ENCODE measurements around the gene FAM43A. TPM values are rescaled to one million over a fixed set of nuclear protein-coding genes. Genes with fewer than 3 reads are reported as not detected.

The FAM43A gene
- polyA plus RNA-seq, 1 donor, result 5.1 TPM

DNA sequence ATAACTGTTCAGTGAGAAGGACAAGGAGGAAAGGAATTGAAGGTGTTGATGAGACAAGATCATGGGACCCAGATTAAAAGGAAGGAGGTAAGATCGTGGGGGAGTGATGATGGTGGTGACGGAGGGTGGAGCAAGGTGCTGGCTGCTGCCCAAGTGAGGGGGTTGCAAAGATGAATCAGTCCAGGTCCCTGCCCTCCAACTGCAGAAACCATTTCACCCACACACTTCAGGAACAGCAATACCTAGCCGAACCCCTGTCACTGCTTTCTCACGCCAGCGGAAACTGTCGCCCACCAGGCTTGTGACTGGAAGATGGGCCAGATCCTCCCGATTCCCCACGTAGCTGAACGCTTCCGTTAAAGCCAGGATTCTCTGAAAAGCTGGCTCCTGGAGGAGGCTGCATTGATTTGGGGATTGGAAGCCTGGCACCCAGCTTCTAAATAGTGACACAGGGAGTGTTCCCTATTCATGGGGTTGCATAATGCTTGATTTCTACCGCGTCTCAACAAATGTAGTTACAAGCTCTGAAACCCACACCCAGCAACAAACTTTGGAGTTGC, 10.5 kb upstream of the FAM43A start:
- Histone ChIP-seq H3K9me3 (ENCODE audit: control insufficient read depth, low read depth, low read length) (no peaks in the 10 kb centered on the region), H3K36me3 (ENCODE audit: control insufficient read depth, insufficient read depth, low read length) (no peaks in the 10 kb centered on the region), H3K27ac (ENCODE audit: low read length) (no peak overlapping the region), H3K4me3 (ENCODE audit: low read length) (no peak overlapping the region), H3K4me1 (ENCODE audit: control insufficient read depth, insufficient read depth, low read length) (peaks cover 11% of the 10 kb centered on the region), H3K27me3 (ENCODE audit: control insufficient read depth, insufficient read depth, low read length) (peaks cover 9% of the 10 kb centered on the region)
- no peak for DNase-seq
- 70% methylated on average over 2 of the region's 12 CpGs for WGBS (ENCODE audit: insufficient coverage, low lambda C conversion rate)

DNA sequence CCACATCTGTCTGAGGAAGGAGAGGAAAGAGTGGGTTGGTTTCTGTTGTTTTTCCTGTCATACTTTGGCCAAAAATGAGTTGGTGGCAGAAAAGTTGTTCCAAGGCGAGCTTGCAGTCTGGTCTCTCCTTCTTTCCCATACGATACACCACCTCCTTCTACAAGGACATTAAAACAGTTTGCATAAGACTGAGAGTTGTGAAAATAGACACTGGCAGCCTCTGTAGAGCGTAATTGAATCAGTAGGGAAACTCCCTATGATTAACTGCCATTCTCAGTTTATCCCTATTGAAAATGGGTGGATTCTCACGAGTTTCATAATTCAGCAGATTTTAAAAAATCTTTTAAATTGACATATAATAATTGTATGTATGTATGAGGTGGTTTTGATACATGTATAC, 10.0 kb upstream of the FAM43A start:
- Histone ChIP-seq H3K27ac (ENCODE audit: low read length) (no peak overlapping the region), H3K4me1 (ENCODE audit: control insufficient read depth, insufficient read depth, low read length) (peaks cover 9% of the 10 kb centered on the region), H3K9me3 (ENCODE audit: control insufficient read depth, low read depth, low read length) (no peaks in the 10 kb centered on the region), H3K4me3 (ENCODE audit: low read length) (no peak overlapping the region), H3K27me3 (ENCODE audit: control insufficient read depth, insufficient read depth, low read length) (peaks cover 9% of the 10 kb centered on the region), H3K36me3 (ENCODE audit: control insufficient read depth, insufficient read depth, low read length) (no peaks in the 10 kb centered on the region)
- no peak for DNase-seq
- WGBS (ENCODE audit: insufficient coverage, low lambda C conversion rate), result 0% methylated on average over 1 of the region's 4 CpGs

DNA sequence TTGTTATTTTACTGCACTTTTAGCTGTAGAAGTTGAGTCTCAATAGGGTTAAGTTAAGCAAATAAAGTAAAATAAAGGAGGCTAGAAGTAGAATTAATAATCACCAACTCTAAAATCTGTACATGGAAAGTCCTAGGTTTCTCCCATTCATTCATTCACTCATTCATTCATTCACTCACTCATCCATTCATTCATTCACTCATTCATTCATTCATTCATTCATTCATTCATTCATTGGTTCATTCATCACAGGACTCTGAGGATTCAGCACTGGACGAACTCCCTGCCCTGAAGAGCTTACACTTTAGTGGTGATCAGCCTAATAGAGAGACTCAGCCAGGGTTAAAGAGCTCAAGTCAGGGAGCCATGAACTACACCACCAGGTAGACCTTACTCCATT, 9.2 kb upstream of the FAM43A start:
- no peaks in the 10 kb centered on the region for H3K36me3 ChIP-seq (ENCODE audit: control insufficient read depth, insufficient read depth, low read length)
- no peak overlapping the region for H3K4me3 ChIP-seq (ENCODE audit: low read length)
- no peaks in the 10 kb centered on the region for H3K9me3 ChIP-seq (ENCODE audit: control insufficient read depth, low read depth, low read length)
- no peak for DNase-seq
- H3K4me1 ChIP-seq (ENCODE audit: control insufficient read depth, insufficient read depth, low read length), result peaks cover 2% of the 10 kb centered on the region
- peaks cover 9% of the 10 kb centered on the region for H3K27me3 ChIP-seq (ENCODE audit: control insufficient read depth, insufficient read depth, low read length)
- WGBS (ENCODE audit: insufficient coverage, low lambda C conversion rate), result no CpG with 5 or more reads among the region's 1 CpG
- H3K27ac ChIP-seq (ENCODE audit: low read length), result no peak overlapping the region

DNA sequence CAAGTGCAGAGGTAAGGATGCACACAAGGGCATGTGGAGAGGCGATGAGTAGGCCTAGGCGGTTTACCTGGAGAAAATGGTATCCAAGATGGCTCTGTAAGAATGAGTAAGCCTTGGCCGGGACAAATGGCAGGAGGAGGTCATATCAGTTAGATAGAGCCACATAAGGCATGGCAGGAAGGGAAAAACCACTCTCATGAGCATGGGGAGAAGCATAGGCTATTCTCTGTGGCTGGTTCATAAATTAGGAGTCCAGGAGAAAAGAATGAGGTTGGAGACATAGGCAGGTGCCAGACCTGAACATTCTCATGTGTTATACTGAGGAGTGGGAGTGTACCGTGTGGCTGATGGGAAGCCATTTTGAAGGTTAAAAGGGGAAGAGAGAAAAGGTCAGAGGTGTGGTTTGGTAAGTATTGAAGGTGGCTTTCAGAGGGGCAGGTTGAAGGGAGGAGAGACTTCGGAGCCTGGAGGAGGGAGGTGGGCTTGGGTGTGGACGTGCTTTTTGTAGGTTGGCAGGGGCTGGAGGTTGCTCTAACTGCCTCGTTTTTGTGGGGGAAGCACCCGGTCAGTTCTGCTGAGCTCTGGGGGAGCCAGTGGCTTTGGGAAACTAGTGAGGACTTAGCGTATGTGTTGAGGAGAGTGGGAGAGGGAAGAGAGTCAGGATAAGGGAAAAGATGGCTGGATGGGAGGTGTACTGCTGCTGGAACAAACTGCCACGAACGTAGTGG, 4.6 kb upstream of the FAM43A start:
- DNase-seq, result no peak
- no peaks in the 10 kb centered on the region for H3K36me3 ChIP-seq (ENCODE audit: control insufficient read depth, insufficient read depth, low read length)
- H3K27me3 ChIP-seq (ENCODE audit: control insufficient read depth, insufficient read depth, low read length), result peaks cover 20% of the 10 kb centered on the region
- 92% methylated on average over 3 of the region's 11 CpGs for WGBS (ENCODE audit: insufficient coverage, low lambda C conversion rate)
- peaks cover 10% of the 10 kb centered on the region for H3K4me1 ChIP-seq (ENCODE audit: control insufficient read depth, insufficient read depth, low read length)
- peaks cover 4% of the 10 kb centered on the region for H3K9me3 ChIP-seq (ENCODE audit: control insufficient read depth, low read depth, low read length)
- H3K4me3 ChIP-seq (ENCODE audit: low read length), result no peak overlapping the region
- no peak overlapping the region for H3K27ac ChIP-seq (ENCODE audit: low read length)

DNA sequence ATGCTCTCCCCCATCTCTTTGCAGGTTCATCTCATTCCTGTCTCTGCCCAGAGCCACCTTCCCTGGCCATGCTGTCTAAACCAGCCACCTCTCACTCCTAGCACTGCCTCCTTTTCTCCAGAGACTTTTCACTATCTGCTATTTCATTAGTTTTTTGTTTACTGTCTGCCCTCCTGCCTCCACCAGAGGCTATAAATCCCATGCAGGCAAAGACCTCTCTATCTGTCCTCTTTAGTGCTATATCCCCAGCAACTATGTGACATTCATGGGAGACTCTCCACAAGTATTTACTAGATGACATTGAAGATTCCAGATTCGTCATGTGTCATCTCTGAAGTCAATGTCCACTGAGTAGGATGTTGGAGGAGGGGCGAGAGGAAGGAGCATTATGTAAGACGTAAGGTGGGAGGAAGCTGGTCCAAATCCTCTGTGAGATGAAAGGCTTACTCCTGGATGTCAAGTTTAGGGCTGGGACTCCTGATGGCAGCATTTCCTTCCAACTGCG, 3.4 kb upstream of the FAM43A start:
- Histone ChIP-seq H3K4me1 (ENCODE audit: control insufficient read depth, insufficient read depth, low read length) (peaks cover 14% of the 10 kb centered on the region), H3K27ac (ENCODE audit: low read length) (peak overlapping the region; percentile 36), H3K36me3 (ENCODE audit: control insufficient read depth, insufficient read depth, low read length) (no peaks in the 10 kb centered on the region), H3K9me3 (ENCODE audit: control insufficient read depth, low read depth, low read length) (peaks cover 9% of the 10 kb centered on the region), H3K4me3 (ENCODE audit: low read length) (no peak overlapping the region), H3K27me3 (ENCODE audit: control insufficient read depth, insufficient read depth, low read length) (peaks cover 31% of the 10 kb centered on the region)
- DNase-seq, result no peak
- no CpG with 5 or more reads among the region's 4 CpGs for WGBS (ENCODE audit: insufficient coverage, low lambda C conversion rate)

DNA sequence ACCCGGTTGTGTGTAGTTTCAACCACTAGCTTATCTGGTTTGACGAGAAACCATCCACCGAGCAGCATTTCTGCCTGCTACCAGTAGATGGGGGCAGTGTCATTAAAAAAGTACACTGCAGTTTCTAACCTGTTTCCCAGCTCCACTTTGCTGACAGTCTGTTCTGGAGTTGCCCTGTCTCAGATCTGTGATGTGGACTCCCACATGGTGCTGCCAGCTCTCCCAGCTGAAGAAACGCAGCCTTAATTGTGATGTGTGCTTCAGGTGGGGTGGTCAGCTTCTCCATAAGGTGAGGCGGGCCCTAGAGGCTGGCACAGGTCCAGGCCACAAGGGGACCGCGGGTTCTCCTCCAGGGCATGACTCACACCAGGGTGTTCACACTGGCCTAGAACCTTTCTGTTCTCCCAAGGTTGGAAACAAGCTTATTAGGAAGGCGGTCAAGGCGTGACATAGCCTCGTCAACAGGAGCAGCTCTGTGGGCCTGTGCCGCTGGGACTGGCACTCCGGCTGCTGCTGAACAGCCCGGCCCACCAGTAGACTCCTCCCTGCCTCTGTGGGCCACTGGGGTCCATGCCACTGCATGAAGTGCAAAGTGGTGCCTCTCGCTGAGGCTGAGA, 2.9 kb upstream of the FAM43A start:
- peaks cover 17% of the 10 kb centered on the region for H3K4me1 ChIP-seq (ENCODE audit: control insufficient read depth, insufficient read depth, low read length)
- H3K4me3 ChIP-seq (ENCODE audit: low read length), result no peak overlapping the region
- no peaks in the 10 kb centered on the region for H3K36me3 ChIP-seq (ENCODE audit: control insufficient read depth, insufficient read depth, low read length)
- no CpG with 5 or more reads among the region's 14 CpGs for WGBS (ENCODE audit: insufficient coverage, low lambda C conversion rate)
- peak; percentile 79 to 88 for DNase-seq
- peaks cover 10% of the 10 kb centered on the region for H3K9me3 ChIP-seq (ENCODE audit: control insufficient read depth, low read depth, low read length)
- peak overlapping the region; percentile 36 for H3K27ac ChIP-seq (ENCODE audit: low read length)
- H3K27me3 ChIP-seq (ENCODE audit: control insufficient read depth, insufficient read depth, low read length), result peaks cover 36% of the 10 kb centered on the region

DNA sequence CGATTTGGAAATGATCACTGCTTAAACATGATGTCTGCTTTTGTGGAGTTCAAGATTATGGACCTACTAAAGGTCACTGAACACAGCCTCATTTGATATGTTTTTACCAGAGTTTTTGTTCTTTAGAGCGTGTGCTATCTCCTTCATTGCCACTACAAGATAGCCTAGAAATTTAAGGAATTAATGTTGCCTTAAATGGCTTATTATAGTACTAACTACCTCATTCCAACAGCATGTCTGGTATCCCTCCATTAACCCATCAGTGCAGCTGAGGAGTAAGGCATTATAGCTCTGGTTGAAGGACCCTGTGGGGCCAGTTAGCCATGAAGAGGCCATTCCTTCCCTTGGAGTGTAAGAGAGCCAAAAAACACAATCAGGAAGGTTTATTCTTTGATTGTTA, 2.3 kb upstream of the FAM43A start:
- no peak overlapping the region for H3K4me3 ChIP-seq (ENCODE audit: low read length)
- WGBS (ENCODE audit: insufficient coverage, low lambda C conversion rate), result no CpG with 5 or more reads among the region's 2 CpGs
- DNase-seq, result no peak
- H3K27me3 ChIP-seq (ENCODE audit: control insufficient read depth, insufficient read depth, low read length), result peaks cover 39% of the 10 kb centered on the region
- no peak overlapping the region for H3K27ac ChIP-seq (ENCODE audit: low read length)
- peaks cover 17% of the 10 kb centered on the region for H3K4me1 ChIP-seq (ENCODE audit: control insufficient read depth, insufficient read depth, low read length)
- no peaks in the 10 kb centered on the region for H3K36me3 ChIP-seq (ENCODE audit: control insufficient read depth, insufficient read depth, low read length)
- H3K9me3 ChIP-seq (ENCODE audit: control insufficient read depth, low read depth, low read length), result peaks cover 10% of the 10 kb centered on the region

DNA sequence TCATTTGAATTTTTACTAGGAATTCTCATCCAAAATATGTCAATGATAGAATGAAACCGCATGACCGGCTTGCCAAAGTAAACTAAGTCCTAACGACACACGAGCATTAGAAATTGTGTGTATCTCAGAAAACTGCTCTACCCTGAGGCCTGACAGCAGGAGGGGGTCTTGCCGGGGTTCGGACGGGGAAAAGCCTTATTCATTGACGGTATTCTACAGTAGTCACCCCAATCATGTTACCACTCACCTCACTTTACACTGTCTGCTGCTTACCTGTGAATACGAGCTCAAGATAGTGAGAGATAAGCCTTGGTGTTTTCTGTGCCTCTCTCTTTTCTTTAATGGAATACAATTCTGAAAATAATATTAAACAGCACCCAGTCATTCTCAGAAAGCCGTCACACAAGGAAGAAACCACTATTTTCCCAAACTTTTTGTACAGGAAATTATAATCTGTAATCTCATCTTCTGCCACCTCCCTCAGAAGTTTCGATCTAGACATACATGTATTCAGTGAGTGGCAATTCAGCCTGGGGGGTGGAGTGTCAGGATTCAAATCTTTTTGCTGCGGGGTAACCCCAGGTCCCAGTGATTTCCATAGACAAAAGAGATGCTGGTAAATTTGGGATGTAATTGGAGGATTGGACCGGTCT, 492 bp upstream of the FAM43A start:
- no peak for DNase-seq
- 37% methylated on average over 2 of the region's 13 CpGs for WGBS (ENCODE audit: insufficient coverage, low lambda C conversion rate)
- H3K27ac ChIP-seq (ENCODE audit: low read length), result no peak overlapping the region
- no peaks in the 10 kb centered on the region for H3K36me3 ChIP-seq (ENCODE audit: control insufficient read depth, insufficient read depth, low read length)
- peaks cover 39% of the 10 kb centered on the region for H3K27me3 ChIP-seq (ENCODE audit: control insufficient read depth, insufficient read depth, low read length)
- H3K9me3 ChIP-seq (ENCODE audit: control insufficient read depth, low read depth, low read length), result peaks cover 10% of the 10 kb centered on the region
- H3K4me1 ChIP-seq (ENCODE audit: control insufficient read depth, insufficient read depth, low read length), result peaks cover 17% of the 10 kb centered on the region
- peak overlapping the region; percentile 55 for H3K4me3 ChIP-seq (ENCODE audit: low read length)

DNA sequence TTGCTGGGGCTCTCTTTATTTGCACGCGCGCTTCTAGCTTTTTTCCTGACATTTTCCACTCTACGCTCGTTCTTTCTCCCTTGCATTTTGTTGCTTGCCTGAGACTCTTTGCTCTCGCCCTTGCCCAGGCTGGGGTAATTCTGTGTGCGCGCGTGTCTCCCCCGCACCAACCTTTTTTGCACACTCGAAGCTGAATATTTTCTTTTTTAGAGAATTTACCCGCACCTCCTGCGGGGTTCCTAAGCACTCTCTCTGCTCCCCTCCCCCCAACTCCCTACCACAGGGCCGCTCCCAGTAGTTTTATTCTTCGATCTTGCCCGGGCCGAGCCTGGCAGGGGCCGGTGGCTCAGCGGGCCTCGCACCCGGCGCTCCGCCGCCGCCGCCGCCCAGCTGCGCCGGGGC, 732 bp downstream of the FAM43A start:
- Histone ChIP-seq H3K36me3 (ENCODE audit: control insufficient read depth, insufficient read depth, low read length) (no peaks in the 10 kb centered on the region), H3K4me3 (ENCODE audit: low read length) (peak overlapping the region; percentile 55), H3K27ac (ENCODE audit: low read length) (no peak overlapping the region), H3K4me1 (ENCODE audit: control insufficient read depth, insufficient read depth, low read length) (peaks cover 17% of the 10 kb centered on the region), H3K9me3 (ENCODE audit: control insufficient read depth, low read depth, low read length) (peaks cover 10% of the 10 kb centered on the region), H3K27me3 (ENCODE audit: control insufficient read depth, insufficient read depth, low read length) (peaks cover 39% of the 10 kb centered on the region)
- 0% methylated on average over 4 of the region's 29 CpGs for WGBS (ENCODE audit: insufficient coverage, low lambda C conversion rate)
- DNase-seq, result no peak

DNA sequence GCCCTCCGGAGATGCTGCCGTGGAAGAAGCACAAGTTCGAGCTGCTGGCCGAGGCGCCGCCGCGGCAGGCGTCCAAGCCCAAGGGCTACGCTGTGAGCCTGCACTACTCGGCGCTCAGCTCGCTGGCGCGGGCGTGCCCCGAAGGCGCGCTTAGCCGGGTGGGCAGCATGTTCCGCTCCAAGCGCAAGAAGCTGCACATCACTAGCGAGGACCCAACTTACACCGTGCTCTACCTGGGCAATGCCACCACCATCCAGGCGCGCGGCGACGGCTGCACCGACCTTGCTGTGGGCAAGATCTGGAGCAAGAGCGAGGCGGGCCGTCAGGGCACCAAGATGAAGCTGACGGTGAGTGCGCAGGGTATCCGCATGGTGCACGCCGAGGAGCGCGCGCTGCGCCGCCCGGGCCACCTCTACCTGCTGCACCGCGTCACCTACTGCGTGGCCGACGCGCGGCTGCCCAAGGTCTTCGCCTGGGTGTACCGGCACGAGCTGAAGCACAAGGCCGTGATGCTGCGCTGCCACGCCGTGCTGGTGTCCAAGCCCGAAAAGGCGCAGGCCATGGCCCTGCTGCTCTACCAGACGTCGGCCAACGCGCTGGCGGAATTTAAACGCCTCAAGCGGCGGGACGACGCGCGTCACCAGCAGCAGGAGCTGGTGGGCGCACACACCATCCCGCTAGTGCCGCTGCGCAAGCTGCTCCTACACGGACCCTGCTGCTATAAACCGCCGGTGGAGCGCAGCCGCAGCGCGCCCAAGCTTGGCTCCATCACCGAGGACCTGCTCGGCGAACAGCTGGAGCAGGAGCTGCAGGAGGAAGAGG, 1.3 kb downstream of the FAM43A start:
- peaks cover 39% of the 10 kb centered on the region for H3K27me3 ChIP-seq (ENCODE audit: control insufficient read depth, insufficient read depth, low read length)
- peak overlapping the region; percentile 55 for H3K4me3 ChIP-seq (ENCODE audit: low read length)
- H3K4me1 ChIP-seq (ENCODE audit: control insufficient read depth, insufficient read depth, low read length), result peaks cover 17% of the 10 kb centered on the region
- no peaks in the 10 kb centered on the region for H3K36me3 ChIP-seq (ENCODE audit: control insufficient read depth, insufficient read depth, low read length)
- peak overlapping the region; percentile 8 for H3K27ac ChIP-seq (ENCODE audit: low read length)
- peaks cover 10% of the 10 kb centered on the region for H3K9me3 ChIP-seq (ENCODE audit: control insufficient read depth, low read depth, low read length)
- DNase-seq, result peak in 1 of 2 donors; percentile 57
- WGBS (ENCODE audit: insufficient coverage, low lambda C conversion rate), result no CpG with 5 or more reads among the region's 86 CpGs
